ENCODE results near the gene DNAH9. TPM values are rescaled to one million over a fixed set of nuclear protein-coding genes. Genes with fewer than 3 reads are reported as not detected.

DNAH9 gene
- total RNA-seq, 1 donor from 2014 or later: 0.96 TPM

- Mint-ChIP-seq H3K9me3 (no peaks in the 10 kb centered on the region), H3K4me3 (no peak overlapping the region), H3K36me3 (no peaks in the 10 kb centered on the region), H3K27ac (no peak overlapping the region), H3K27me3 (ENCODE audit: low read depth) (peaks cover 14% of the 10 kb centered on the region), H3K4me1 (peaks cover 8% of the 10 kb centered on the region)
- no peak for DNase-seq (ENCODE audit: low spot score in 2 of 2, unreplicated experiment in 2 of 2)
- no peak for TF ChIP-seq CTCF (IDR thresholded peaks at IDR 0.05; ENCODE audit: unreplicated experiment)
Observed at GRCh38 chr17:11736613-11737312, 138.5 kb downstream of the DNAH9 start.

DNA sequence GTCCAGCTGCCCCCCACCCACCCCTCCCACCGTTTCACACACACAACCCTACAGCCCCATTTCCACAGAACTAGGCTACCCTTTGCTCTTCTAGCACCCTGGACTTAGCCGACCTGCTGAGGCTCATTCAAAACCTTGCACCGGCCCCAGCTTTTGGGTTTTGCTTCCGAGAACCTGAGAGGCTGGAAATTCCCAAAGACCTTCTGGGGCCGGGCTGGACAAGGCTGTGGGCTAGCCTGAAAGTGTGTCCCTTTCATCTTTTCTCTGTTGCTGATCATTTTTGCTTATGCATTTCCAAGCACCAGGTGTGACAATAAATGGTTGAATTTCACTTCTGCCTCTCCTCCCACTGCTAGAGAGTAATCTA lies 139.0 kb downstream of the DNAH9 start:
- no peaks in the 10 kb centered on the region for H3K36me3 Mint-ChIP-seq
- H3K9me3 Mint-ChIP-seq: no peaks in the 10 kb centered on the region
- no peak overlapping the region for H3K4me3 Mint-ChIP-seq
- H3K27me3 Mint-ChIP-seq (ENCODE audit: low read depth): peaks cover 14% of the 10 kb centered on the region
- peaks cover 8% of the 10 kb centered on the region for H3K4me1 Mint-ChIP-seq
- TF ChIP-seq CTCF (IDR thresholded peaks at IDR 0.05; ENCODE audit: unreplicated experiment): no peak
- H3K27ac Mint-ChIP-seq: no peak overlapping the region
- DNase-seq (ENCODE audit: low spot score in 2 of 2, unreplicated experiment in 2 of 2): no peak

GRCh38 chr17:11738151-11738550 lies 139.9 kb downstream of the DNAH9 start:
- peaks cover 8% of the 10 kb centered on the region for H3K4me1 Mint-ChIP-seq

GRCh38 chr17:11739351-11739750 lies 141.1 kb downstream of the DNAH9 start:
- peaks cover 21% of the 10 kb centered on the region for H3K27me3 Mint-ChIP-seq (ENCODE audit: low read depth)
- H3K27ac Mint-ChIP-seq: no peak overlapping the region
- H3K36me3 Mint-ChIP-seq: no peaks in the 10 kb centered on the region
- no peak for TF ChIP-seq CTCF (IDR thresholded peaks at IDR 0.05; ENCODE audit: unreplicated experiment)
- no peak overlapping the region for H3K4me3 Mint-ChIP-seq
- DNase-seq (ENCODE audit: low spot score in 2 of 2, unreplicated experiment in 2 of 2): no peak
- H3K9me3 Mint-ChIP-seq: no peaks in the 10 kb centered on the region
- H3K4me1 Mint-ChIP-seq: peaks cover 8% of the 10 kb centered on the region

More at GRCh38 chr17:11738151-11738550, 139.9 kb downstream of the DNAH9 start:
- peaks cover 18% of the 10 kb centered on the region for H3K27me3 Mint-ChIP-seq (ENCODE audit: low read depth)
- no peaks in the 10 kb centered on the region for H3K36me3 Mint-ChIP-seq
- no peaks in the 10 kb centered on the region for H3K9me3 Mint-ChIP-seq
- no peak overlapping the region for H3K27ac Mint-ChIP-seq
- H3K4me3 Mint-ChIP-seq: no peak overlapping the region
- no peak for TF ChIP-seq CTCF (IDR thresholded peaks at IDR 0.05; ENCODE audit: unreplicated experiment)
- no peak for DNase-seq (ENCODE audit: low spot score in 2 of 2, unreplicated experiment in 2 of 2)

DNA sequence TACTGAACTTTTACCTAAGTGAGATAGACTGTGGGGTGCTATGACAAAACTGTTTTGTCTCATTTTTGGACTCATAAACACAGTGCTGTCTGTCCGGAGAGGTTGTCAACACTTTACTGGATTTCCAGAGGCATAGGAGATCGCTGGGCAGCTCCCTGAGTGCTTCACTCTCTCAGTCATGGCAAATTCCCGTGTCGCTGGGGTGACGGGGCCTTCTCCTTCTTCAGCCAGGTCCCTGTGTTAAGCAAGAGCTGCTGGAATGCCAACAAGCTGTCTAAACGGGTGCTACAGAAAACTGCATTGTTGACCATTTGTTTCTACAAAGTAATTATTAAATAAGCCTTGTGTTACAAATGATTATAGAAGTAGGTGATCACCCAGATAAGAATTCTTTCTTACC lies 141.6 kb downstream of the DNAH9 start:
- Mint-ChIP-seq H3K4me3 (no peak overlapping the region), H3K4me1 (peaks cover 8% of the 10 kb centered on the region), H3K9me3 (no peaks in the 10 kb centered on the region), H3K36me3 (no peaks in the 10 kb centered on the region), H3K27ac (no peak overlapping the region), H3K27me3 (ENCODE audit: low read depth) (peaks cover 19% of the 10 kb centered on the region)
- no peak for TF ChIP-seq CTCF (IDR thresholded peaks at IDR 0.05; ENCODE audit: unreplicated experiment)
- no peak for DNase-seq (ENCODE audit: low spot score in 2 of 2, unreplicated experiment in 2 of 2)
